MCF 10A (cell line): ENCODE results near the gene NUP35. TPM values are rescaled to one million over a fixed set of nuclear protein-coding genes. Genes with fewer than 3 reads are reported as not detected.

Experiments used
- BruUV-seq: library from RNA; stranded (reverse); fragments of 400-500 nt; replicated peaks from 2 replicates; lab custom pipeline; 2021; lab: Mats Ljungman, UMichigan
- CTCF ChIA-PET: fragments of 300-600 bp; sonication (Branson Sonifier 250); formaldehyde crosslinking; extraction: SDS; loops from one replicate; lab custom pipeline; 2021; ENCODE audit warnings: antibody characterized with exemption, inconsistent platforms; lab: Yijun Ruan, JAX
- POLR2A ChIA-PET: fragments of 300-600, 350-650 bp; sonication (Branson Sonifier 250); formaldehyde crosslinking; extraction: SDS; loops from one replicate; lab custom pipeline; 2020; ENCODE audit warnings: antibody characterized with exemption, inconsistent platforms; lab: Yijun Ruan, JAX
- DNase-seq: peaks from one replicate; pipeline ENCODE4 v3.0.0-alpha.2; 2018; ENCODE audit not compliant: unreplicated experiment
- H3K27ac Mint-ChIP-seq: one replicate; pipeline ENCODE4 v1.8.0; 2022; ENCODE audit warnings: mild to moderate bottlenecking, low read depth, mixed read lengths; ENCODE audit not compliant: unreplicated experiment
- H3K27me3 Mint-ChIP-seq: one replicate; pipeline ENCODE4 v1.8.0; 2022; ENCODE audit warnings: mixed read lengths; ENCODE audit not compliant: insufficient read depth, unreplicated experiment
- H3K36me3 Mint-ChIP-seq: one replicate; pipeline ENCODE4 v1.8.0; 2022; ENCODE audit warnings: mild to moderate bottlenecking, moderate library complexity, mixed read lengths; ENCODE audit not compliant: insufficient read depth, unreplicated experiment
- H3K4me1 Mint-ChIP-seq: one replicate; pipeline ENCODE4 v1.8.0; 2022; ENCODE audit warnings: mixed read lengths; ENCODE audit not compliant: insufficient read depth, unreplicated experiment
- H3K4me3 Mint-ChIP-seq: one replicate; pipeline ENCODE4 v1.8.0; 2022; ENCODE audit warnings: mild to moderate bottlenecking, moderate library complexity, mixed read lengths; ENCODE audit not compliant: unreplicated experiment
- H3K9me3 Mint-ChIP-seq: one replicate; pipeline ENCODE4 v1.8.0; 2022; ENCODE audit warnings: mixed read lengths; ENCODE audit not compliant: unreplicated experiment
- intact Hi-C: fragments of 100-400 bp; cut with micrococcal nuclease; formaldehyde crosslinking; loops from 2 replicates; pipeline ENCODE4 v1.14.1; 2022
- total RNA-seq: library from RNA; stranded (reverse); gene quantifications from 2 replicates; pipeline ENCODE4 v1.2.3, GENCODE V29; 2022
- TF ChIP-seq, protein P1 (sequence below): fragments of 200-600 bp; IDR thresholded peaks from one replicate; pipeline ENCODE4 v1.8.0; 2022; ENCODE audit warnings: antibody characterized with exemption, mild to moderate bottlenecking; ENCODE audit not compliant: unreplicated experiment

NUP35 gene
- total RNA-seq, 1 experiment from 2014 or later: 19.2 TPM

DNA sequence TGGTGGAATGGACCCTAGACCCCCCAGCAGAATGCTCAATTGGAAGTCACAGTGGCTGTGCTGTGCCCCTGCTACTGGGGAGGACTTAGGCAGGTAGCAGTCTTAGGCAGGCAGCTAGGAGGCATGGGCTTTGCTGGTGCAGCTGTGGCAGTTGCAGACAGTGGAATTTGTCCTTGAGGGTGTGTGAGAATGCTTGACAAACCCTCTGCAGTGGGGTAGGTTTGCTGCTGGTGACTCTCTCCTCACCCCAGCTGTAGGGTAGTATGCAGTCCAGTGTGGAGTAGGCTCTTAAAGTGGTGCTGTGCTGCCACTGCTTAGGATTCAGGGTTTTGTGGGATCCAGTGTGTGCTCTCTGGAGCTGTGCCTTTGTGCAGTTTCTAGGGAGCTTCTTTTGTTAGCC is 61.3 kb downstream of the NUP35 start:
- intact Hi-C loops: no loop called here
- ChIA-PET CTCF (no interaction called here), POLR2A (no interaction called here)
- no peaks in the 10 kb centered on the region for H3K27me3 Mint-ChIP-seq
- BruUV-seq: no TSS peak
- TF ChIP-seq, protein P1, sequence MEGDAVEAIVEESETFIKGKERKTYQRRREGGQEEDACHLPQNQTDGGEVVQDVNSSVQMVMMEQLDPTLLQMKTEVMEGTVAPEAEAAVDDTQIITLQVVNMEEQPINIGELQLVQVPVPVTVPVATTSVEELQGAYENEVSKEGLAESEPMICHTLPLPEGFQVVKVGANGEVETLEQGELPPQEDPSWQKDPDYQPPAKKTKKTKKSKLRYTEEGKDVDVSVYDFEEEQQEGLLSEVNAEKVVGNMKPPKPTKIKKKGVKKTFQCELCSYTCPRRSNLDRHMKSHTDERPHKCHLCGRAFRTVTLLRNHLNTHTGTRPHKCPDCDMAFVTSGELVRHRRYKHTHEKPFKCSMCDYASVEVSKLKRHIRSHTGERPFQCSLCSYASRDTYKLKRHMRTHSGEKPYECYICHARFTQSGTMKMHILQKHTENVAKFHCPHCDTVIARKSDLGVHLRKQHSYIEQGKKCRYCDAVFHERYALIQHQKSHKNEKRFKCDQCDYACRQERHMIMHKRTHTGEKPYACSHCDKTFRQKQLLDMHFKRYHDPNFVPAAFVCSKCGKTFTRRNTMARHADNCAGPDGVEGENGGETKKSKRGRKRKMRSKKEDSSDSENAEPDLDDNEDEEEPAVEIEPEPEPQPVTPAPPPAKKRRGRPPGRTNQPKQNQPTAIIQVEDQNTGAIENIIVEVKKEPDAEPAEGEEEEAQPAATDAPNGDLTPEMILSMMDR: no peak
- H3K4me3 Mint-ChIP-seq: no peak overlapping the region
- H3K36me3 Mint-ChIP-seq: peaks cover 49% of the 10 kb centered on the region
- no peaks in the 10 kb centered on the region for H3K9me3 Mint-ChIP-seq
- H3K27ac Mint-ChIP-seq: no peak overlapping the region
- H3K4me1 Mint-ChIP-seq: no peaks in the 10 kb centered on the region
- DNase-seq: no peak

DNA sequence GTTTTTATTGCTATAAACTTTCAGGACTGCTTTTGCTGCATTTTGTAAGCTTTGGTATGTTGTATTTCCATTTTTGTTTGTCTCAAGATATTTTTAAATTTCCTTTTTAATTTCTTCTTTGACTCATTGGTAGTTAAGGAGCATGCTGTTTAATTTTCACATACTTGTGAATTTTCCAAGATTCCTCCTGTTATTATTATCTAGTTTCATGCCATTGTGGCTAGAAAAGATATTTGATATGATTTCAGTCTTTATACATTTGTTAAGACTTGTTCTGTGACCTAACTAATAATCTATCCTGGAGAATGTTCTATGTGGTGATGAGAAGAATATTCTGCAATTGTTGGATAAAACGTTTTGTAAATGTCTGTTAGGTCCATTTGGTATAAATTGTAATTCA is 62.1 kb downstream of the NUP35 start:
- CTCF ChIA-PET: no interaction called here
- no peaks in the 10 kb centered on the region for H3K4me1 Mint-ChIP-seq

DNA sequence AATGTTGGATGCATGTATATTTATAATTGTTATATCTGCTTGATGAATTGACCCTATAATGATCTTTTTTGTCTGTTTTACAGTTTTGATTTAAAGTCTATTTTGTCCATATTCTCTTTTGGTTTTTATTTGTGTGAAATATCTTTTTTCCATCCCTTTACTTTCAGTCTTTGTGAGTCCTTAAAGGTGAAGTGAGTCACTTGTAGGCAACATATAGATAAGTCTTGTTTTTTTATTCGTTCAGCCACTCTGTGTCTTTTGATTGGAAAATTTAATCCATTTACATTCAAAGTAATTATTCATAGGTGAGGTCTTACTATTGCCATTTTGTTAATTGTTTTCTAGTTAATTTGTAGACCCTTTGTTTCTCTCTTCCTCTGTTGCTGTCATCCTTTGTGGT is 62.5 kb downstream of the NUP35 start:
- TF ChIP-seq, protein P1: no peak
- no TSS peak for BruUV-seq
- ChIA-PET CTCF (interaction anchor here (0.7 kb wide), 1 partner anchor 26 kb away, joined by 3 read pairs; no protein-coding TSS in a partner anchor), POLR2A (no interaction called here)
- no peaks in the 10 kb centered on the region for H3K27me3 Mint-ChIP-seq
- no peak overlapping the region for H3K4me3 Mint-ChIP-seq
- intact Hi-C loops: no loop called here
- DNase-seq: no peak
- no peaks in the 10 kb centered on the region for H3K4me1 Mint-ChIP-seq
- no peak overlapping the region for H3K27ac Mint-ChIP-seq
- H3K9me3 Mint-ChIP-seq: no peaks in the 10 kb centered on the region
- peaks cover 54% of the 10 kb centered on the region for H3K36me3 Mint-ChIP-seq

More for the DNA sequence above, 62.1 kb downstream of the NUP35 start:
- Mint-ChIP-seq H3K4me3 (no peak overlapping the region), H3K36me3 (peaks cover 50% of the 10 kb centered on the region), H3K27me3 (no peaks in the 10 kb centered on the region), H3K27ac (no peak overlapping the region), H3K9me3 (no peaks in the 10 kb centered on the region)
- intact Hi-C loops: no loop called here
- DNase-seq: no peak
- no TSS peak for BruUV-seq
- POLR2A ChIA-PET: no interaction called here
- TF ChIP-seq, protein P1: no peak

DNA sequence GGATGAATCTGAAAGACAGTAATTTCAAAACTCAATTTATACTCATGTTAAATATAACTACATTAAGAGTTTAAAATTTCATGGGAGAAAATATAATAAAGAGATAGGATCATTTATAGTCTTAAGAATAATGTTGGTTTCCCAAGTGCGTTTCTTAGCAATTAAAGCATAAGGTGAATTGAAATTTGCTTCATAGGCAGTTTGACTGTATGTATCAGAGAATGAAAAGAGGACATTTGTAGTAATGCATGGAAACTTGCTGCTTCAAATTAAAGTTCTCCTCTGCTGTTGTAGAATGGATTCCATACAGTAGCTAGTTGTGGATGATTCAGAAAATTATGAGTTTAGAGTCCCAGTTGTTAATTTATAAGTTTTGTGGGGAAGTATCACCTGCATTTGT is 68.1 kb downstream of the NUP35 start:
- Mint-ChIP-seq H3K27ac (no peak overlapping the region), H3K4me3 (no peak overlapping the region), H3K27me3 (no peaks in the 10 kb centered on the region), H3K4me1 (no peaks in the 10 kb centered on the region), H3K36me3 (peaks cover 34% of the 10 kb centered on the region), H3K9me3 (no peaks in the 10 kb centered on the region)
- intact Hi-C loops: no loop called here
- CTCF ChIA-PET: no interaction called here
- BruUV-seq: no TSS peak
- no peak for DNase-seq
- TF ChIP-seq, protein P1: no peak
- POLR2A ChIA-PET: no interaction called here
